H1 (cell line): Measurements from ENCODE around the gene PDP2. TPM values are rescaled to one million over a fixed set of nuclear protein-coding genes. Genes with fewer than 3 reads are reported as not detected.

Experiments used
- CTCF ChIA-PET: fragments of 300-600 bp; sonication (Branson Sonifier 250); formaldehyde crosslinking; loops from one replicate; lab custom pipeline; 2021; ENCODE audit not compliant: partially characterized antibody; lab: Charles Lee
- POLR2A ChIA-PET: fragments of 300-600 bp; sonication (Branson Sonifier 250); formaldehyde crosslinking; loops from one replicate; lab custom pipeline; 2021; ENCODE audit warnings: inconsistent platforms; ENCODE audit not compliant: partially characterized antibody; lab: Charles Lee
- DNase-seq, 2 experiments: peaks; one replicate each; pipeline versions ENCODE4 v3.0.0 to v3.0.0-alpha.2; 2010 to 2022; ENCODE audit warnings: low spot score in 2 of 2, low read depth in 1 of 2, mixed read lengths in 1 of 2
- FAIRE-seq: peaks from 2 replicates; lab custom pipeline; 2011; peaks lifted over from hg19 to GRCh38; lab: Jason Lieb, UNC
- H2AFZ ChIP-seq: 2 replicates; pipeline ENCODE4 v1.8.1; 2012; ENCODE audit warnings: low read length, inconsistent platforms
- H2AK5ac ChIP-seq: 2 replicates; pipeline ENCODE4 v1.6.1; 2013; ENCODE audit warnings: low read depth, low read length
- H2BK120ac ChIP-seq: replicated peaks from 2 replicates; pipeline ENCODE3; 2013; ENCODE audit warnings: low read depth, low read length, inconsistent platforms
- H2BK12ac ChIP-seq: 2 replicates; pipeline ENCODE4 v1.6.1; 2013; ENCODE audit warnings: low read depth, low read length
- H2BK15ac ChIP-seq: 2 replicates; pipeline ENCODE4 v1.6.1; 2013; ENCODE audit warnings: low read length
- H2BK20ac ChIP-seq: 2 replicates; pipeline ENCODE4 v1.6.1; 2013; ENCODE audit warnings: low read length
- H2BK5ac ChIP-seq: 2 replicates; pipeline ENCODE4 v1.6.1; 2013; ENCODE audit warnings: low read depth, low read length
- H3K14ac ChIP-seq: 2 replicates; pipeline ENCODE4 v1.6.1; 2013; ENCODE audit warnings: inconsistent platforms; ENCODE audit not compliant: insufficient read length
- H3K18ac ChIP-seq: 2 replicates; pipeline ENCODE4 v1.6.1; 2013; ENCODE audit warnings: low read length; ENCODE audit errors: extremely low read depth
- H3K23ac ChIP-seq: 2 replicates; pipeline ENCODE4 v1.6.1; 2013; ENCODE audit warnings: inconsistent platforms; ENCODE audit not compliant: insufficient read length
- H3K23me2 ChIP-seq: 2 replicates; pipeline ENCODE4 v1.6.1; 2013; ENCODE audit warnings: low read depth, low read length
- H3K27ac ChIP-seq: 2 replicates; pipeline ENCODE4 v1.6.1; 2011; ENCODE audit warnings: low read depth, low read length, inconsistent platforms
- H3K27me3 ChIP-seq, 4 experiments: replicated peaks in 1 of 4; 1 replicate in 1 of 4; 2 replicates in 3 of 4; pipeline versions ENCODE4 v1.6.1 to v1.8.1; 2011 to 2013; ENCODE audit warnings: low read length in 3 of 4, mild to moderate bottlenecking in 3 of 4, inconsistent platforms in 2 of 4, mixed read lengths in 2 of 4, moderate library complexity in 1 of 4; ENCODE audit not compliant: control insufficient read depth in 3 of 4, insufficient read depth in 3 of 4; ENCODE audit errors: extremely low read depth in 1 of 4
- H3K36me3 ChIP-seq, 4 experiments: 2 replicates each; pipeline versions ENCODE4 v1.6.1 to v1.8.1; 2011 to 2013; ENCODE audit warnings: mild to moderate bottlenecking in 4 of 4, low read length in 3 of 4, moderate library complexity in 2 of 4, control low read depth in 1 of 4, inconsistent platforms in 1 of 4; ENCODE audit not compliant: insufficient read depth in 4 of 4, control insufficient read depth in 2 of 4
- H3K4ac ChIP-seq: replicated peaks from 2 replicates; pipeline ENCODE3; 2013; ENCODE audit warnings: low read length, low read depth, mixed read lengths, inconsistent platforms; ENCODE audit not compliant: insufficient read length
- H3K4me1 ChIP-seq, 4 experiments: replicated peaks in 1 of 4; 1 replicate in 1 of 4; 2 replicates in 3 of 4; pipeline versions ENCODE4 v1.6.1 to v1.8.1; 2011 to 2013; ENCODE audit warnings: low read length in 3 of 4, inconsistent platforms in 2 of 4, mixed read lengths in 1 of 4; ENCODE audit not compliant: insufficient read depth in 4 of 4, control insufficient read depth in 3 of 4
- H3K4me2 ChIP-seq, 2 experiments: 2 replicates each; pipeline versions ENCODE4 v1.6.1 to v1.8.1; 2011 to 2013; ENCODE audit warnings: low read depth in 2 of 2, low read length in 2 of 2, control low read depth in 1 of 2, inconsistent platforms in 1 of 2, mild to moderate bottlenecking in 1 of 2; ENCODE audit not compliant: insufficient read depth in 1 of 2
- H3K4me3 ChIP-seq, 4 experiments: fragments of 200-600, 300-600 bp in 1 of 4; sonication (generic), shearing (Covaris generic), sonication (Bioruptor Twin) in 1 of 4; 2 replicates each; pipeline versions ENCODE4 v1.5.1 to v1.8.1; 2011 to 2016; ENCODE audit warnings: low read length in 4 of 4, low read depth in 3 of 4, control low read depth in 2 of 4, inconsistent platforms in 2 of 4, mild to moderate bottlenecking in 2 of 4, mixed read lengths in 1 of 4, moderate library complexity in 1 of 4; ENCODE audit not compliant: insufficient read depth in 2 of 4; ENCODE audit errors: extremely low read depth in 1 of 4
- H3K56ac ChIP-seq: replicated peaks from 2 replicates; pipeline ENCODE3; 2013; ENCODE audit warnings: low read depth, mild to moderate bottlenecking, mixed read lengths, low read length, inconsistent platforms; ENCODE audit not compliant: insufficient read length
- H3K79me1 ChIP-seq: 2 replicates; pipeline ENCODE4 v1.6.1; 2013; ENCODE audit warnings: low read depth, low read length, control low read depth
- H3K79me2 ChIP-seq, 2 experiments: 2 replicates each; pipeline versions ENCODE4 v1.6.1 to v1.8.1; 2012 to 2013; ENCODE audit warnings: low read length in 2 of 2, mild to moderate bottlenecking in 2 of 2, inconsistent platforms in 1 of 2; ENCODE audit not compliant: insufficient read depth in 2 of 2, control insufficient read depth in 1 of 2
- H3K9ac ChIP-seq, 4 experiments: replicated peaks in 1 of 4; 1 replicate in 1 of 4; 2 replicates in 3 of 4; pipeline versions ENCODE4 v1.6.1 to v1.8.1; 2011 to 2013; ENCODE audit warnings: low read depth in 3 of 4, low read length in 3 of 4, control low read depth in 2 of 4, mild to moderate bottlenecking in 2 of 4, moderate library complexity in 2 of 4, inconsistent platforms in 1 of 4; ENCODE audit errors: extremely low read depth in 1 of 4
- H3K9me3 ChIP-seq, 2 experiments: 2 replicates each; pipeline versions ENCODE4 v1.6.1 to v1.8.1; 2012 to 2013; ENCODE audit warnings: mild to moderate bottlenecking in 2 of 2, moderate library complexity in 2 of 2, control low read depth in 1 of 2, inconsistent platforms in 1 of 2, low read depth in 1 of 2, low read length in 1 of 2, mixed read lengths in 1 of 2; ENCODE audit not compliant: insufficient read depth in 2 of 2
- H4K20me1 ChIP-seq, 2 experiments: replicated peaks in 1 of 2; 2 replicates each; pipeline versions ENCODE3 to v1.8.1; 2011 to 2013; ENCODE audit warnings: inconsistent platforms in 2 of 2, low read length in 2 of 2, mild to moderate bottlenecking in 1 of 2; ENCODE audit not compliant: insufficient read depth in 2 of 2, control insufficient read depth in 1 of 2
- H4K5ac ChIP-seq: 2 replicates; pipeline ENCODE4 v1.6.1; 2013; ENCODE audit warnings: low read length, low read depth, mixed read lengths, inconsistent platforms; ENCODE audit not compliant: insufficient read length
- H4K8ac ChIP-seq: 2 replicates; pipeline ENCODE4 v1.8.0; 2013; ENCODE audit warnings: mild to moderate bottlenecking, moderate library complexity, low read length, inconsistent platforms; ENCODE audit not compliant: insufficient read depth; ENCODE audit errors: extremely low read depth
- H4K91ac ChIP-seq: replicated peaks from 2 replicates; pipeline ENCODE3; 2013; ENCODE audit warnings: low read length, mixed read lengths, inconsistent platforms; ENCODE audit not compliant: insufficient read length
- ATF2 ChIP-seq: IDR thresholded peaks from 2 replicates; pipeline ENCODE4 v1.6.1; 2012; ENCODE audit warnings: low read length, inconsistent platforms
- NRF1 ChIP-seq: IDR thresholded peaks from 2 replicates; pipeline ENCODE4 v1.6.1; 2011; ENCODE audit warnings: mild to moderate bottlenecking, low read depth, low read length, improper control_type of control experiment
- RNF2 ChIP-seq: fragments of 200-900, 300-1000 bp; sonication (generic); IDR thresholded peaks from 2 replicates; pipeline ENCODE4 v1.7.1; 2016; ENCODE audit warnings: borderline replicate concordance, low read depth, mild to moderate bottlenecking, antibody characterized with exemption, low read length; ENCODE audit not compliant: poor library complexity, severe bottlenecking; ENCODE audit errors: missing control alignments
- WGBS, 2 experiments: shearing (Covaris generic) in 1 of 2; methylation state at CpG; one replicate each; pipeline versions ENCODE4 v1.1.6 to v1.1.7; 2013 to 2015; ENCODE audit warnings: low lambda C conversion rate in 2 of 2, mixed read lengths in 2 of 2, inconsistent platforms in 1 of 2, low coverage in 1 of 2, missing lambda C conversion rate in 1 of 2; ENCODE audit not compliant: insufficient replicate concordance in 2 of 2, insufficient coverage in 1 of 2, insufficient read length in 1 of 2; ENCODE audit errors: extremely low coverage in 1 of 2, missing lambda C conversion rate in 1 of 2; 5-methylcytosine and 5-hydroxymethylcytosine counted together
- polyA plus RNA-seq, 7 experiments: library from polyadenylated mRNA; depleted of rRNA in 3 of 7; stranded (reverse) in 5 of 7; unstranded in 2 of 7; fragments of >200 nt in 5 of 7; fragments of 200-250 nt in 2 of 7; gene quantifications; 1 replicate in 5 of 7; 2 replicates in 1 of 7; 4 replicates in 1 of 7; pipeline versions ENCODE4 v1.2.1 to v1.2.3, GENCODE V29; 2011 to 2013; ENCODE audit warnings: missing spikeins in 2 of 7, mixed read lengths in 2 of 7
- total RNA-seq: library from RNA; stranded (reverse); fragmentation: NEBNext Ultra II Directional; extraction: Animal tissue kit (Norgen Biotek cat#: 25700); gene quantifications from 2 replicates; pipeline ENCODE4 v1.2.1, GENCODE V29; 2021

PDP2 gene
- total and polyA plus RNA-seq, 2 of the 8 experiments (the other 6 are each of a cell fraction or from before 2014, with no cell fraction given) = 11.7 to 36.5 TPM

DNA sequence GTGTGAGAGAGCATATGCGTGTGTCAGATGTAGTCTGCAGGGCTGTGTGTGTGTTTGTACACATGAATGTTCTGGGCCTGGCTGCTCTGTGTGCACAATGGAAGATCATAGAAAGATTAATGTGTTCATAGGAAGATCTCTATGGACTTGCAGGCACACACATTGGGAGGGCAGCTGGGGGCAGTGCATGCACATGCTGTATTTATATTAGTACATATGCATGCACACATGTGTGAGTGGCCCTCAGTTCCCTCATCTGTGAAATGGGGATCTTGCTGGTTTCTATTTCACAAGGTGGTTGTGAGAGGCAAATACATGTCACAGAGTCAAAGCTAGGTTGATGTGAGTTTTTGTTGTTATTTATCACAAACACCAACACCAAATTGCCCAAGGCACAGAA is 34.0 kb upstream of the PDP2 start:
- H2BK20ac ChIP-seq = no peak overlapping the region
- no peak overlapping the region for H3K23ac ChIP-seq
- H3K18ac ChIP-seq = no peak overlapping the region
- TF ChIP-seq RNF2 (no peak), NRF1 (no peak), ATF2 (no peak)
- ChIA-PET POLR2A (interaction anchor here (1.2 to 3.3 kb wide), 2 partner anchors 12 to 16 kb away, joined by 3 to 26 read pairs; partner anchors contain the start of gene NAE1), CTCF (interaction anchor here (0.6 to 13.4 kb wide), 8 partner anchors 14 to 84 kb away, joined by 3 to 162 read pairs (median 4); partner anchors contain the start of gene NAE1)
- no peak overlapping the region for H2BK15ac ChIP-seq
- no peak overlapping the region for H3K4me2 ChIP-seq
- H4K5ac ChIP-seq = no peak overlapping the region
- no peak overlapping the region for H3K56ac ChIP-seq
- DNase-seq = no peak
- no peak overlapping the region for H3K9ac ChIP-seq
- no peak overlapping the region for H2BK120ac ChIP-seq
- no peak overlapping the region for H3K4me3 ChIP-seq
- no peak overlapping the region for H3K27ac ChIP-seq
- no peaks in the 10 kb centered on the region for H3K79me2 ChIP-seq
- 93% methylated on average over 1 of the region's 1 CpG; no CpG with 5 or more reads in 1 of the 2 experiments for WGBS, 2 experiments
- no peaks in the 10 kb centered on the region for H3K9me3 ChIP-seq
- peaks cover 12% of the 10 kb centered on the region for H3K23me2 ChIP-seq
- peaks cover 0 to 3% of the 10 kb centered on the region in 2 experiments for H4K20me1 ChIP-seq
- H4K91ac ChIP-seq = no peak overlapping the region
- no peak for FAIRE-seq
- H2AK5ac ChIP-seq = no peak overlapping the region
- H3K14ac ChIP-seq = no peak overlapping the region
- H3K4ac ChIP-seq = no peak overlapping the region
- H2AFZ ChIP-seq = no peak overlapping the region
- no peak overlapping the region for H2BK5ac ChIP-seq
- H4K8ac ChIP-seq = no peak overlapping the region
- peaks cover 14 to 45% (median 36%) of the 10 kb centered on the region in 4 experiments for H3K27me3 ChIP-seq
- peaks cover 0 to 2% (median 0%) of the 10 kb centered on the region in 4 experiments; a peak in 3 of 7 replicates for H3K4me1 ChIP-seq
- no peaks in the 10 kb centered on the region for H3K36me3 ChIP-seq
- H2BK12ac ChIP-seq = no peak overlapping the region
- no peaks in the 10 kb centered on the region for H3K79me1 ChIP-seq
